GM10266 (cell line): ENCODE measurements around the gene TMPRSS11D.

ENCODE experiments used
- DNase-seq: peaks from one replicate; pipeline ENCODE4 v3.0.0; 2012; ENCODE audit errors: extremely low spot score
- TF ChIP-seq, protein P1 (sequence below): IDR thresholded peaks from 2 replicates; pipeline ENCODE4 v1.5.1; 2012; ENCODE audit warnings: mild to moderate bottlenecking, low read depth; ENCODE audit not compliant: control insufficient read depth, insufficient read depth; ENCODE audit errors: missing control alignments

The TMPRSS11D gene

DNA sequence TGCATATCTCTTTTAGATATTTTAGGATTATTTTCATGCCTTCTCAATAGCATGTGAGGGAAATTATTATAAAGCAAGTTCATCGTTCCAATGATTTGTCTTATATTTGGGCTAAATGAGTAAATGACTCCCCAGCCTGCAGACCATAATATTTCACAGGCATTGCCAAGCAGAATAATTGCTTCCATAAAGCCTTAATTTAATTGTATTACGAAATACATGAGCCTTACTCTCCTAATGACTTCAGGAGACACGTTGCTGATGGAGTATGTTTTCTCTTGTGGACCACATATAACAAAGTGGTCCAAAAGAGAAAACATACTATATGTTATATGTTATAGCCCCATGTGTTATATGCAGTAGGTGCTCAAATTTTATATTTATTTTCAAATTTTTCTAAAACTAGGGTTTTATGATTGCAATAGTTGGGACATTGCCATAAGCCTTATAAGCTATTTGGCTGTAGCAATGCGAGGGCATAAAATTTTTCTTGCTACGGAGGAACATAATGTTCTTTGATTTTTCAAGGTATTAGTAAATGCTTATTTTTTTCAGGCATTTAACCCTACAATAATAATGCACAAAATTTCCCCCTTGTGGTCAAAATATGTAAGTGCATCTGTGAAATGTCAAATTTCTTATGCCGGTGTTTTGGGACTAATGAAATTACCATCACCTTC lies 26.2 kb upstream of the TMPRSS11D start:
- no peak for DNase-seq
- TF ChIP-seq, protein P1, sequence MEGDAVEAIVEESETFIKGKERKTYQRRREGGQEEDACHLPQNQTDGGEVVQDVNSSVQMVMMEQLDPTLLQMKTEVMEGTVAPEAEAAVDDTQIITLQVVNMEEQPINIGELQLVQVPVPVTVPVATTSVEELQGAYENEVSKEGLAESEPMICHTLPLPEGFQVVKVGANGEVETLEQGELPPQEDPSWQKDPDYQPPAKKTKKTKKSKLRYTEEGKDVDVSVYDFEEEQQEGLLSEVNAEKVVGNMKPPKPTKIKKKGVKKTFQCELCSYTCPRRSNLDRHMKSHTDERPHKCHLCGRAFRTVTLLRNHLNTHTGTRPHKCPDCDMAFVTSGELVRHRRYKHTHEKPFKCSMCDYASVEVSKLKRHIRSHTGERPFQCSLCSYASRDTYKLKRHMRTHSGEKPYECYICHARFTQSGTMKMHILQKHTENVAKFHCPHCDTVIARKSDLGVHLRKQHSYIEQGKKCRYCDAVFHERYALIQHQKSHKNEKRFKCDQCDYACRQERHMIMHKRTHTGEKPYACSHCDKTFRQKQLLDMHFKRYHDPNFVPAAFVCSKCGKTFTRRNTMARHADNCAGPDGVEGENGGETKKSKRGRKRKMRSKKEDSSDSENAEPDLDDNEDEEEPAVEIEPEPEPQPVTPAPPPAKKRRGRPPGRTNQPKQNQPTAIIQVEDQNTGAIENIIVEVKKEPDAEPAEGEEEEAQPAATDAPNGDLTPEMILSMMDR, result peak; percentile 49

DNA sequence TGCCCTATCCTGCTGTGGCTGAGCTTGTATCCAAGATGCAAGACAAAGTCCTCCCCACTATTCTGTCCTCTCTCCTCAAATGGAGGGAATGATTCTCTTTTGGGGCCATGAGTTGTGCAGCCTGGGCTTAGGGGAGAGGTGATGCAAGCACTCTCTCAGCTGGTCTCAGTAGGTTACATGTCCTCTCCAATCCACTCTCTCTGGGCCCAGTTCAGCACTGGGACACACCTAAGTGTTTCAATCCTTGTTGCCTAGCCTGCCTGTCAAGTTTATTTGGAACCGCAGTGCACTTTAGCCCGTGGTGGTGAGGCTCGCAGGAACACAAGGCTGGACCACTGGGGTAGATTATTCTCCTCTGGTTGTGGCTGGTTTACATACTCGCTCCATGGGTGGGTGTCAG lies 23.8 kb upstream of the TMPRSS11D start:
- TF ChIP-seq, protein P1, result no peak
- DNase-seq, result no peak

DNA sequence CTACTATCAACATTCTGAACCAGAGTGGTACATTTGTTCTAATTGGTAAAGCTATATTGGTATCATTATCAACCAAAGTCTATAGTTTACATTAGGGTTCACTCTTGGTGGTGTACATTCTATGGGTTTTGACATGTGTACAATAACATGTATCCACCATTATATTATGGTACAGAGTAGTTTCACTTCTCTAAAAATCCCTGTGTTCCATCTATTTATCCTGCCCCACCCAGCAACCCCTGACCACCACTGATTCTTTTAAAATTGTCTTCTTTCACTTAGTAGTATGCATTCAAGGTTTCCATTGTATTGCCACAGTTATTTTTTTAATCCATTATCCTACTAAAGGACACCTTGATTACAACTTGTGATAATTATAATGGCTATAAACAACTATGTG lies 15.3 kb upstream of the TMPRSS11D start:
- no peak for DNase-seq
- TF ChIP-seq, protein P1, result no peak

DNA sequence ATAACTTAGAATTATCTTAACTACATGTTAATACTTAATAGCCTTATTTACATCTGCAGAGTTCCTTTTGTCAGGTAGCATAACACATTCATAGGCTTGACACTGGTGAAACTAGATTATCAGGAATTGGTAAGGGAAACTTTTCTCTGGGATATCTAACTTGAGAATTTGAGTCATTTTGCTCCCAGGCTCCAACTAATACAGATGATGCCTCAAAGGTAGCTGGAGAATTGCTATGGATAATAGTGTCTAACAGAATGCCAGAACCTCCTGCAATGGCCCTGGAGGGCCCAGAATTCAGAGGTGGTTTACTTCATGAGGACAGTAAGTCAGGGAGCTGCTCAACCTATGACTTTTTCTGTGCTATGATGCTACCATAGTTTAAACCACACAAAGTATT lies 13.9 kb upstream of the TMPRSS11D start:
- TF ChIP-seq, protein P1, result no peak
- DNase-seq, result no peak

DNA sequence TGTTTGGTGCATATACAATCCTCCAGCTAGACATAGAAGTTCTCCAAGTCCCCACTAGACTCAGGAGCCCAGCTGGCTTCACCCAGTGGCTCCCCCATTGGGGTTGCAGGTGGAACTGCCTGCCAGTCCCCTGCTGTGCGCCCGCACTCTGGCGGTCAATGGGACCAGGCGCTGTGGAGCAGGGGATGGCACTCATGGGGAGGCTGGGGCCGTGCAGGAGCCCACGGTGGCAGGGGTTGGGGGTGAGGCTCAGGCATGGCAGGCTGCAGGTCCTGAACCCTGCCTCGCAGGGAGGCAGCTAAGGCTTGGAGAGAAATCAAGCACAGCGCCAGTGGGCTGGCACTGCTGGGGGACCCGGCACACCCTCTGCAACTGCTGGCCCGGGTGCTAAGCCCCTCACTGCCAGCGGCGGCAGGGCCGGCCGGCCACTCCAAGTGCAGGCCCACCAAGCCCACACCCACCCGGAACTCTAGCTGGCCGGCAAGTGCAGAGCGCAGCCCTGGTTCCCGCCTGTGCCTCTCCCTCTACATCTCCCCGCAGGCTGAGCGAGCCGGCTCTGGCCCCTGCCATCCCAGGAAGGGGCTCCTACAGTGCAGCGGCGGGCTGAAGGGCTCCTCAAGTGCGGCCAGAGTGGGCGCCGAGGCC lies 12.7 kb upstream of the TMPRSS11D start:
- TF ChIP-seq, protein P1, result no peak
- DNase-seq, result no peak

DNA sequence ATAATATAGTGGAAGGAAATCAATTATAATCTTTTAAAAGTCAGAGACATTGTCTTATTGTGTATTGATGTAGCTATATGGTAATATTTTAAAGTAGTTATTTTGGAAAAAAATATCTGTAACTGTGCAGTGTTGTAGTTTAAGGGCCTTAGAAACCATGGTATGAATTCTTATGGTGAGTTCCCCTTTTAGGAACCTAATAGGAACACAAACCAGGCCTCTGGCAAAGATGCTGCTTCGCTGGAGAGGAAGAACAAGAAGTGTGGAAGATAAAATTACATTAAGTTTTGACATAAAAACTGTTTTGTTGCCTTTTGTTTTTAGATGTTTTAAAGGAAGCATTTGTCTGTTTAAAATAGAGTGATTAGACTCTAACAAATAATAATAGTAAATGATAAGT lies 10.9 kb upstream of the TMPRSS11D start:
- no peak for DNase-seq
- TF ChIP-seq, protein P1, result no peak

DNA sequence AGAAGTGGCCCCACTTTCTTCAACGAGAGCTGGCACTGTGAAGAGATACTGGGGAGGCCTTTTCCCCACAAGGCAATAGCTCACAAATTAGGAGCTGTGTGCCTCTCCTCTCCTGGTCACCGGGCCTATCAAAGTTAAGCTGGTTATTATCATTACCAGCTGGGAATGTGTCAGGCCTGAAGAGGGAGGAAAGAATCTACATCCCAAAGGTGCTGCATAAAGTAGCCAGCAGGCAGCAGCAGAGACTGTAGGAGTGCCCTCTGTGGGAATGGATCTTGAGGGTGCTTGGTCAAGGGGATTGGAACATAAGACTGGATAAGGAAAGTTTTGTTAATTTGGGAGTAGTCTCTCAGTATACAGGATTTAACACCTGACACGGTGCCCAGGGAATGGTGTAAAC lies 9.1 kb upstream of the TMPRSS11D start:
- no peak for DNase-seq
- TF ChIP-seq, protein P1, result no peak
